ENCODE measurements around the gene EHBP1. TPM values are rescaled to one million over a fixed set of nuclear protein-coding genes. Genes with fewer than 3 reads are reported as not detected.
"Not testable (repeated sequence)": the region's sequence is repeated elsewhere in the genome, so short reads cannot be mapped to it uniquely, and the experiment has no call there.

The EHBP1 gene
- total RNA-seq, 1 experiment from 2014 or later = 56.7 TPM

DNA sequence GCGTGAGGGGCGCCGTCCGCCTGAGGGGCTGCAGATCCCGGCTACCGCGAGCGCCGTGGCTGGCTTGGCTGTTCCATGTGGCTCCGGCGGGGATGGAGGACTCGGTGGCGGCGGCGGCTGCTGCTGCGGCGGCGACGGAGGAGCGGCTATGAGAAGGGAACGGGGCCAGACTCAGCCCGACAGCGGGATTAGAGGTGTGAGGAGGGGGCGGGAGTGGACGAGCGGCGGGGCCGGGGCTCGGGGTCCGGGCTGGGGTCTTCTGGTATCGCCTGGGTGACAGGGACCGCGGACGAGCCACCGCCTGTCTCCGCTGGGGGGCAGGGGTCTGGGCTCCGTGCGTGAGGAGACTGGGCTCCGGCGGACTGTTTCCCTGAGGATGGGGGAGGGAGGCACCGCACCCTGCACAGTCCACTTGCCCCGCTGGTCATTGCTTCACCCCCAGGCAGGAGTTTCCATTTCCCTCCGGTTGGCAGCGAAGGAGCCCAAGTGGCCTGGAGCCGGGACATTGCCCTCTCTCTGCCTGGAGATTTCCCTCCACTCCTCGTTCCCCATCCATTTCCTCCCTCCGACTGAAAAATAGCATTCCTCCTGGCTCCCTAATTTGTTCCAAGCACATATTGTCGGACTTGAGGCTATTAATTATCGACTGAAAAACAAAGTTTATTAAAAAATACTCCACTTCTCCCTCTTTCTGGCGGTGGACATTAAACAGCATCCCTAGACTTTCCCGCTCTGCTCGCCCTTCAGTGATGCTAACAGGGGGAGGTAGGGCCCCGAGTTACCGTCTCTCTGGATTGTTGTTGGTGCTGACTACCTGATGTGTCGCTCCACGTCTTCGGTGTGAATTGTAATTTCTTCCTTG, 577 bp downstream of the EHBP1 start:
- DNase-seq (ENCODE audit: low read depth) = peak; percentile 58

DNA sequence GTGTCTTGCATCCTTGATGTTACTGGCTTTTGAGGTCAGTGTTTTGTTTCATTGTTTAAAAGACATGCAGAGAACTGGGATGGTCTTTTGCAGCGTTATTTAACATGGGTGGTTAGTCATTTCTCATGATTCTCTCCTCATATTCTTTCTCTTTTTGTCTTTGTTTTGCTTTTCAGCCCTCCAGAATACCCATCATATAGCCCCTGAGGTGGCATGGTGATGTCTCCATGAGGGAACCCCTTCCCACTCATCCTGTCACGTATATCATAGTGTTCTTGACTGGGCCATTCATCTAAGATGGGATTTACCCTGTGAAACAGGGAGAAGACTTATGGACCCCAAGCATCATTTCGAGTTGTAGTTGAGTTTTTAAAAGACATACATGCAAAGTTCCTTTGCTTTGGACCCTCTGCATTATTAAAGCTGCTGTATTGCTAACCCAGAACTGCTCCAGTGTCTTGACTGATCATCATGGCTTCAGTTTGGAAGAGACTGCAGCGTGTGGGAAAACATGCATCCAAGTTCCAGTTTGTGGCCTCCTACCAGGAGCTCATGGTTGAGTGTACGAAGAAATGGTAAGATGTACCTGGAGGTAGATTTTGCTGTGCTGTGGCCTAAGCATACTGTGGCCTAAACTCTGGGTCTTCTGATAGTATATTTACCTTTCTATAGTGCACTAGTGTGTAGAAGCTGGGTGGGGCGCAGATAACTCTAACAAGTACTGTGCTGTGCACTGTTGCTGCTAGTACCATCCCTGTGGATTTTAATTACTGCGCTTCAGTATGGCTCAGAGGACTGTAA, 1.4 kb downstream of the EHBP1 start:
- no peak for DNase-seq (ENCODE audit: low read depth)

DNA sequence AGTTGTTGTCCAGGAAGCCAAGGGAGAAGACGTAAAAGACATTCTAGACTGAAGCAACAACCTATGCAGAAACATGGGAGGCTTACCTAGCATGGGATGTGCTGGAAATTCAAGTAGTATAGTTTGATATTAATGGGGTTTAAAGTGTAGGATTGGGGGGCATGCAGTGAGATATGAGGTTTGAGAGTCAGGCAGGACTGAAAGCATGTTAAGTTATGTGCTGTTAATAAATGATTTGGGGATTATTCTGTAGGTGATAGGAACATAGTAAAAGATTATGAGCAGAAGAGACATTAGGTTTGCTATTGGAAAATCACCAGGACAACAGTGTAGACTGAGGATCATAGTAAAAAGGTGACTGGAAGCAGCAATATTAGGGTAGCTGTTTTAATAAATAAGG, 3.2 kb downstream of the EHBP1 start:
- DNase-seq (ENCODE audit: low read depth) = no peak

DNA sequence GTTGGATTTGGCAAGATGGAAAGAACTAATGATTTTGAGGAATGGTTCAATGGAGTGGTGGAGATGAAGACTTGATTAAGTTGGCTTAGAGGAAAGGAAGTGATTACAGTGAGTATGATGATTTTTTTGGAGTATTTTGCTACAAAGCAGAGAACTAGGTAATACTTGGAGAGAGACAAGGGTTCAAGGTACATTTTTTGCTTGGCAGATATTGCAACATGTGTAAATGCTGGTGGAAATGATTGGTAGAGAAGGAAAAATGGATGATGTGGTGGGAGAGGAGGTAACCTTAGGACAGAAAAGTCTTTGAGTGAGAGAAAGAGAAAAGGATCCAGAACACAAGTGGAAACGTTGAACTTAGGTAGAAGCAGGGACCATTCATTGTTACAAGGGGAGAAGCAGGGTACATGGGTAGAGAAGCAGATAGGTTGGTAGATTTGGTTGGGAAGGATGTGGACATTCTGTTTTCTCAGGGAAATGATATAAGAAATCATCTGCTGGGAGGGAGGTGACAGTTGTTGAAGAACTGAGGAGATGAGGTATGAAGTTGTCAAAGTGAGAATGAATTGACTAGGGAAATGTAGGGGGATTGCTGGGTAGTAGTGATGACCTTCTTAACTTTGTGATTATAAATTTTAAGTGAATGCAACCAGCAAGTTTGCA, 6.5 kb downstream of the EHBP1 start:
- DNase-seq (ENCODE audit: low read depth) = no peak

DNA sequence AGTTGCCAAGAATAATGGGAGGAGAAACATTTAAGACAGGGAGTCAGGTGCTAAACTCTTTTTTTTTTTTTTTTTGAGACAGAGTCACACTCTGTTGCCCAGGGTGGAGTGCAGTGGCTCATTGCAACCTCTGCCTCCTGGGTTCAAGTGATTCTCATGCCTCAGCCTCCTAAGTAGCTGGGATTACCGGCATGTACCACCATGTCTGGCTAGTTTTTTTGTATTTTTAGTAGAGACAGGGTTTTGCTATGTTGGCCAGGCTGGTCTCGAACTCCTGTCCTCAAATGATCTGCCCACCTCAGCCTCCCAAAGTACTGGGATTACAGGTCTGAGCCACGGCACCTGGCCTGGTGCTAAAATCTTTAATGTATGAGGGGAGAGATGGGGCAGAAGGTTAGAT, 7.7 kb downstream of the EHBP1 start:
- not testable (repeated sequence) for DNase-seq (ENCODE audit: low read depth)

DNA sequence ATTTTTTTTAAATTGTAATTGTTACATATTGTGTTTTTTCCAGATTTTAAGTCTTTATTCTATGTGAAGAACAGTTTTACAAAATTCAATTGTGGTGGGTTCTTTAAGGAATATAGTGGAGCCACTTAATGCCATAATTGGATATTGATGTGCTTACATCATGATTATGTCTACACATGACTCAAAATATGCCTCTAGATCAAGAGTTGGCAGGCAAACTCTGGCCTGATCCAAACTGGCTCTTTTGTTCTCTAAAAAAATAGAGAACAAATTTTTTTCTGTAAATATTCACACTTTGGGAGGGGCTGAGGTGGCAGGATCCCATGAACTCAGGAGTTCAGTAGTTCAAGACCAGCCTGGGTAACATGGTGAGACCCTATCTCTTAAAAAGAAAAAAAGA, 8.3 kb downstream of the EHBP1 start:
- no peak for DNase-seq (ENCODE audit: low read depth)

DNA sequence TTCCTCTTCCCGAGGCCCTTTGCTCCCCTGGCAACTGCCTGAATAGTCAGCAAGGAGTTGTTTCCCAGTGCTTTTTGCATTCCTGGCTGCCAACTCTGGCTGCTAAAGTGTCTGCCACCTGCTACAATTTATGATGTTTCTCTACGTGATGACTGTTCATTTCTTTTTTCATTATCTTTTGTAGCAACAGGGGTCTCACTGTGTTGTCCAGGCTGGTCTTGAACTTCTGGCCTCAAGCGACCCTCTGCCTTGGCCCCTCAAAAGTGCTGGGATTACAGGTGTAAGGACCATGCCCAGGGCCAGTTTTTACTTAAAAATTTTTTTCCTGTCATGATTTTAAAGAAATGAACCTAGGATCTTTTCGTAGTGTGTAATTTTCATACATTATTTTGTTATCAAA, 11.3 kb downstream of the EHBP1 start:
- DNase-seq (ENCODE audit: low read depth) = no peak

DNA sequence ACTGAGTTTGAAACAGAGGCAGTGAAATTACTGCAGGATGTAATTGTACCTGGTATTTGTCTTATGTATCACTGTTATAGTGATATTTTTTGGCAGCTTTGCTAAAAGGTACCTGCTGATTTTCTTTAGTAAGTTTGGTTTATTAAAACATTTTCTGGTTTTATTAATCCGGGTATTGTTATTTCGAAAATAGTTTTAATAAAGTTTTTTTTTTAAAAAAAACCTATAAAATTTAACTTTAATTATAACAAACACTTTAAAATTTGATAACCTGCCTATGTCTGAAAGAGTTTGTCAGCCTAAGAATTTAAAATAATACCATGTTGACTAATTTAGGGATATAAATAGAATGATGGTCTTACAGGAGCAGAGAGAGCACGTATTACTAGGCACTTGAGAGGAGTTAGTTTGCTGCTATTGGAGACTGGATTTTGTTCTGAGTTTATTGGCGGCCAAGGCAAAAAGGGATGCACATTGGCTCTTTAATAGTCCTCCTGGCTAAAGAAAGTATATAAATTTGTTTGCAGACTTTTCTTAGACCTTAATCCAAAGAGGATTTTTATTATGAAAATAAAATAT, 12.1 kb downstream of the EHBP1 start:
- no peak for DNase-seq (ENCODE audit: low read depth)

DNA sequence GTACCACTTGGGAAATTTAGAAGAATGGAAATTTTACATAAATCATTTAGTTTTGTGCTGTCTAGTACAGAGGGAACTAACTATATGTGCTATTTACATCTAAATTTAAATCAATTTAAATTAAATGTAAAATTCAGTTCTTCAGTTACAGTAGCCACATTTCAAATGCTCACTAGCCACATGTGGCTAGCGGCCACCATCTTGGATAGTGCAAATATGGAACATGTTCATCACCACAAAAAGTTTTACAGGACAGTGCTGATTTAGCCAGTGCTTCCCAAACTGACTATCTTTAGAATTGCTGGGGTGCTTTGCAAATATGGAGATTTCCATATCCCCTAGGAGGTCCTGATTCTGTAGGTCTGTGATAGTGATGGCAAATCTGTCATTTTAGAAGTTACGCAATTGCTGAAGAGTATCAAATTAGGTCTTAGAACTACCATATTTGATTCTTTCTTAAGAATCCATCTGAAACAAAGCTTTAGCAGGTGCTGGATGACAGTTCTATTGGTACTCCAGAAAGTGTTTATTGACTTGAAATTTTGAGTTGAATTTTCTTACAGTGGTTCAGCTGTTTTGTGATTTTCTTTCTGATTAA, 12.8 kb downstream of the EHBP1 start:
- no peak for DNase-seq (ENCODE audit: low read depth)

DNA sequence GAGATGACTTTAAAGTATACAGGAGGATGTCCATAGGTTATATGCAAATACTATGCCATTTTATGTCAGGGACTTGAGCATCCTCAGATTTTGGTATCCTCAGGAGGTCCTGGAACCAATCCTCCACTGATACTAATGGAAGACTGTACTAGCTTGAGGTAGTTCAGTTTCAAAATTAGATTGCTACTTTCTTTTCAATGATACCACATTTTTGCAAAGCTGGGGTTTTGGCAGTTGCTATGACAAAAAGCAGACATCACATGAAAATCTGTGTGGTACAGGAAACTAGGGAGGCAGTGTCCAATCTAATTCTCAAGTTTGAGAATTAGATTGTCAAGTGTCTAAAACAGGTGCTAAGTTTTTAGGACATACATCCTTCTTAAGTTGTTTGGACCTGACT, 14.2 kb downstream of the EHBP1 start:
- no peak for DNase-seq (ENCODE audit: low read depth)

DNA sequence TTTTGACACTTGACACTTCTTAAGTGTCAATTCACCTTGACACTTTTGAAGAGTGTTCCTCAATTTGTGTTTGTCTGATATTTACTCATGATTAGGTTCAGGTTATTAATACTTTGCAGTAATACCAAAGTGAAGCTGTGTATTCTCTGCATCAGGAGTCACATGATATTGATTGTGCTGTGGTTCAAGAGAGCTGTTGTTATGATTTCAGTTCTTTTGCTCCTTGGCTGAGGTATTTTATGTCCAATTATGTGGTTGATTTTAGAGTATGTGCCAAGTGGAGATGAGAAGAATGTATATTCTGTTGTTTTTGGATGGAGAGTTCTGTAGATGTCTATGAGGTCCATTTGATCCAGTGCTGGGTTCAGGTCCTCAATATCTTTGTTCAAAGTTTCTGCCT, 17.2 kb downstream of the EHBP1 start:
- DNase-seq (ENCODE audit: low read depth) = no peak

DNA sequence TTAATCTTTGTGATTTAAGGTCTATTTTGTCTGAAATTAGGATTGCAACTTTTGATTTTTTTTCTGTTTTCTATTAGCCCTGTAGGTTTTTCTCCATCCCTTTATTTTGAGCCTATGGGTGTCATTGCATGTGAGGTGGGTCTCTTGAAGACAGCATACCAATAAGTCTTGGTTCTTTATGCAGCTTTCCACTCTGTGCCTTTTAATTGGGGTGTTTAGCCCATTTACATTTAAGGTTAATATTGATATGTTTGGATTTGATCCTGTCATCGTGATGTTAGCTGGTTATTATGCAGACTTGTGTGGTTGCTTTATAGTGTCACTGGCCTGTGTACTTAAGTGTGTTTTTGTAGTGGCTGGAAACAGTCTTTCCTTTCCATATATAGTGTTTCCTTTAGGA, 17.7 kb downstream of the EHBP1 start:
- no peak for DNase-seq (ENCODE audit: low read depth)

DNA sequence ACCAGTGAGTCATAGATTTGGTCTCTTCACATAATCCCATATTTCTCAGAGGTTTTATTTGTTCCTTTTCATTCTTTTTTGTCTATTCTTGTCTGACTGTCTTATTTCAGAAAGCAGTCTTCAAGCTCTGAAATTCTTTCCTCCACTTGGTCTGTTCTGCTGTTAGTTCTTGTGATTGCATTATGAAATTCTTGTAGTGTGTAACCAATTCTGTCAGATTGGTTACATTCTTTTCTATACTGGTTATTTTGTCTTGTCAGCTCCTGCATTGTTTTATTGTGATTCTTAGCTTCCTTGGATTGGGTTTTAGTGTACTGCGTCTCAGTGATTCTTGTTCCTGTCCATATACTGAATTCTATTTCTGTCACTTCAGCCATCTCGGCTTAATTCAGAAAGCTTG, 18.6 kb downstream of the EHBP1 start:
- DNase-seq (ENCODE audit: low read depth) = no peak

DNA sequence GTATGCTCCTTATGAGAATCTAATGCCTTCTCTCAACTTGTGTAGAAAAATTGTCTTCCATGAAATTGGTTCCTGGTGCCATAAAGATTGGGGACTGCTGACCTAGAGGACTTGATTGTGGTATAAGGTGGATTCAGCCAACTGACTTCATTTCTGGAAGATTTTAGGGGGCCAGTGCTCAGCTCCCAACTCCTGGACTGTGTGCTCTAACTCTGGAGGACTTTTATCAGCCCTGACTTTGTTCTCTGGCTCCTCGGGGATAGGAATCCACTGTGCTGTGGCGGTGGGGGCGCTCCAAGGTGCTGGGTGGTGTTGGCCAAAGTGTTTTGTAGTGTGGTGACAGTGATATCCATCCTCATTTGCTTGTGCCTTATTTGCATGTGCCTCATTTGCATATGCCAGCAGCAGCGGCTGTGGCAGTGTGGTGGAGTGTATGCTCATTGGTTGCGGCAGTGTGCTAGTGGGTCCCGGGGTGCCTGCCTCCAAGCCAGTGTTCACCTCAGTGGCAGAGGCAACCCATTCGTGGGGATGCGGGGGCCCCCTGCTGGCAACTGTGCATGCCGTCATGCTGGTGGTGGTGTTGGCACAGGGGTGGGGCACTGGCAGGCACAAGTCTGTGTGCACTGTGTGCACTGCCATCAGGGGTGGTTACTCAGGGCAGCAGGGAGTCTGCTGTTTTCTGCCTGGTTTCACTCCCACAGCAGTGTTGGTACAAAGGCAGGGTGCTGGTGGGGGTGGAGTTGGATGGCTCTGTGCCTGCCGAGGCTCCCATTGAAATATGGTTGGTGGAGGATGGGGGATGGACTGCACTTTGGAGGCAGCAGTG, 19.6 kb downstream of the EHBP1 start:
- DNase-seq (ENCODE audit: low read depth) = no peak

DNA sequence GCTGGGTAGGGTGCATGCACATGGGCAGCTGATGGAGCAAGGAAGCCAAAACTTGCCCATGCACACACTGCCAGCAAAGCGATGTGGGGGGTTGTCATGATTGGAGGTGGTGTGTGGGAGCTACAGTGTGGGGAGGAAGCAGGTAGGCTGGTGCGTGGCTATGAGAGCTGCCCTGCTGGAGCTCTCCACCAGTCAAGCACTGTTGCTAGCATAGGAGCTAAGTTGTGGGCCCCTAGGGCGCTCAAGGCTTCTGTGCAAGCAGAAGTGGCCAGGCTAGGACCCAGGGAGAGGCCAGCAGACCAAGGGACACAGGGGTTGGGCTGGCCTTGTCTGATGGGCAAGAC, 20.2 kb downstream of the EHBP1 start:
- no peak for DNase-seq (ENCODE audit: low read depth)

DNA sequence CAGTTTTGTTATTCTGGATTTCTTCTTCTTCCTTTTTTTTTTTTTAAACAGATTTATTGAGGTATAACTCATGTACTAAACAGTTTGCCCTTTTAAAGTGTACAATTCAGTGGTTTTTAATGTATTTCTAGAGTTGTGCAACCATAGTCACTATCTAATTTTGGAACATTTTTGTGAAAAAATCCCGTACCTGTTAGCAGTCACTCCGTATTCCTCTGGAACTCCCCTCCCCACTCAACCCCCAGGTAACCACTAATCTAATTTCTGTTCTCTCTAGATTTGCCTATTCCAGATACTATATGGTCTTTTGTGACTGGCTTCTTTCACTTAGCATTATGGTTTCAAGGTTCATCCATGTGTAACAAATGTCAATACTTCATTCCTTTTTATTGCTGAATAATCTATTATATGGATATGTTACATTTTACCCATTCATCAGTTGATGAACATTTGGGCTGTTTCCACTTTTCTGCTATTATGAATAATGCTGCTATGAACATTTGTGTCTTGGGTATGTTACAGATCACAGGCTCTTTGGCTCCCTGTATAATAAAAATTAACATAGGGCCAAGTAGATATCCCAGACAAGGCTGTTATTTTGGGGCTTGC, 21.9 kb downstream of the EHBP1 start:
- DNase-seq (ENCODE audit: low read depth) = no peak

DNA sequence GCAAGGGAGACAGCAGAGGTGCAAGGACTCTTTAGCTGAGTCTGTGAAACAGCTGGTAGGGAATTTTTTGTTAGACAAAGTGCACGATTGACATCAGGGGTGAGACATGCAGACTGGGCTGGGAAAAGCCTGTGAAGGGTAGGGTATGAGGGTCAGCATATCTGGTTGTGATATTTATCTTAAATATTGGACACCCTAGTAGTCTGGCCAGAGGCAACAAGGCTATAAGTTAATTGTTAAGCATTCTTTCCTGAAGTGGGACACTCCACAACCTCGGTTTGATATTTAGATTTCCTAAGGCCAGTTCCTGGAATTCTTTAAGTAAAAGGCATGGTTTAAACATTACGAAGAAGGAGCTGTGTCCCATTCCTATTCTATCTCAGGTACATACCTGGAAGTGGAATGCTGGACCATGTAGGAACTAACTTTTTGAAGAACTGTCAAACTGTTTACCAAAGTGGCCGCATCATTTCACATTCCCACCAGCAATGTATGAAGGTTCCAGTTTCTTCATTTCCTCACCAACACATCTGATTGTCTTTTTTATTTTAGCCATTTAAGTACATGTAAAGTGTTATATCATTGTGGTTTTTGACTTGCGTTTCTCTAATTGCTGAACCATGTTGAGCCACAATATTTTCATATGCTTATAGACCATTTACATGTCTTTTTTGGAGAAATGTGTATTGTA, 22.5 kb downstream of the EHBP1 start:
- no peak for DNase-seq (ENCODE audit: low read depth)

DNA sequence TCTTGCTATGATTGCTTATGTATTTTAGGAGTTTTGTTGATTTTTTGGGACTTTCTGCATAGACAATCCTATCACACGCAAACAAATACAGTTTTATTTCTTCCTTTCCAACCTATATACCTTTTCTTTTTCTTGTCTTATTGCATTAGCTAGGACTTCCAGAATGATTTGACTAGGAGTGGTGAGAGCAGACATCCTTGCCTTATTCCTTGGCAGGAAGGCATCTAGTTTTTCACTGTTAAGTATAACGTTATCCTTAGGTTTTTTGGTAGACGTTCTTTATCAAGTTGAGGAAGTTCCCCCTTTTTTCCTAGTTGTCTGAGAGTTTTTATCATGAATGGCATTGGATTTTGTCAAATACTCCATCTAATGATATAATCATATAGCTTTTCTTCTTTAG, 25.8 kb downstream of the EHBP1 start:
- DNase-seq (ENCODE audit: low read depth) = no peak

DNA sequence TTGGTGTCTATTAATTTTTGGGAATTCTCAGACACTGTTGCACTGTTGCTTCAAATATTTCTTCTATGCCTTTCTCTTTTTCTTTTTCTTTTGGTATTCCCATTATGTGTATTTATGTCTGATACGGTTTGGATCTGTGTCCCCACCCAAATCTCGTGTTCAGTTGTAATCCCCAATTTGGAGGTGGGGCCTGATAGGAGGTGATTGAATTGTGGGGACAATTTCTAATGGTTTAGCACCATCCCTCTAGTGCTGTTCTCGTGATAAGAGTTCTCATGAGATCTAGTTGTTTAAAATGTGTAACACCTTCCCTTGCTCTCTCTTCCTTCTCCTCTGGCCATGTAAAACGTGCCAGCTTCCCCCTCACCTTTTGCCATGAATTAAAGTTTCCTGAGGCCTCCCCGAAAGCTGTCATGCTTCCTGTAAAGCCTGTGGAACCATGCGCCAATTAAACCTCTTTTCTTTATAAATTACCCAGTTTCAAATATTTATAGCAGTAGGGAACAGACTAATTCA, 26.8 kb downstream of the EHBP1 start:
- no peak for DNase-seq (ENCODE audit: low read depth)

DNA sequence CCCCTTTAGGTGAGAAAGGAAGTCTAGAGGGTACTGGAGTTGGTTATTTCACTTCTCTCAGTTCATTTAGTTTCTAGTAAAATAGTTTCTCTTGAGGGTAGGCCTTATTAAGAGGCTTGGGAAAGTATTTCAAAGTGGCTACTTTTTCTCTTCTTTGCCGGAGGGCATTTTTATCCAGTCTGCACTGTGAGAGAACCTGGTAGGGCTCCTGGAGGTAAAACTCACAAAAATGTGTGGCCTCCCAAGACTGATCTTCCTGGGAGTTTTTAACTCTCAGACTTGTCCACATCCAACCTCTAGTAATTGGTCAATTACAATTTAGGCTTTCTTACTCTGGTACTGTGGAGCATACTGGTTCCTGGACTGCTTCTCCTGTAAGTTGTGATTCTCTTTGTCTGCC, 28.0 kb downstream of the EHBP1 start:
- no peak for DNase-seq (ENCODE audit: low read depth)
